Parietal lobe (tissue), 1 donor: Measurements from ENCODE around the gene L1TD1. TPM values are rescaled to one million over a fixed set of nuclear protein-coding genes. Genes with fewer than 3 reads are reported as not detected.

Experiments used
- total RNA-seq: library from RNA; depleted of rRNA; stranded (reverse); fragments of >200 nt; gene quantifications from one replicate; pipeline ENCODE4 v1.2.3, GENCODE V29; 2014

L1TD1 gene
- not detected for total RNA-seq

GRCh38 chr1:62194651-62195544 is at the start of gene L1TD1:
L1TD1 (plus strand) TSS chr1:62194849; CDS start chr1:62206629, 11,780 bp downstream.

Other genes with a start within 250 kb of the L1TD1 start
- gene KANK4, start 124.6 kb downstream of the L1TD1 start, total RNA-seq, result 0.63 TPM
- 46.6 TPM for gene USP1, start 242.2 kb downstream of the L1TD1 start, total RNA-seq